ENCODE results near the gene TREM2. TPM values are rescaled to one million over a fixed set of nuclear protein-coding genes. Genes with fewer than 3 reads are reported as not detected.
"Not testable (repeated sequence)": the region's sequence is repeated elsewhere in the genome, so short reads cannot be mapped to it uniquely, and the experiment has no call there.

Gene TREM2
- total RNA-seq, result 0.16 TPM in 1 of 2 replicates, not detected in the other
- polyA plus RNA-seq (2012), result 0.13 TPM

GRCh38 chr6:41162687-41163418 lies at the start of gene TREM2:
Gene TREM2, minus strand, starts transcription at chr6:41163116. Its CDS starts 34 bp downstream, at chr6:41163082.
- DNase-seq (ENCODE audit: low read depth), result no peak

DNA sequence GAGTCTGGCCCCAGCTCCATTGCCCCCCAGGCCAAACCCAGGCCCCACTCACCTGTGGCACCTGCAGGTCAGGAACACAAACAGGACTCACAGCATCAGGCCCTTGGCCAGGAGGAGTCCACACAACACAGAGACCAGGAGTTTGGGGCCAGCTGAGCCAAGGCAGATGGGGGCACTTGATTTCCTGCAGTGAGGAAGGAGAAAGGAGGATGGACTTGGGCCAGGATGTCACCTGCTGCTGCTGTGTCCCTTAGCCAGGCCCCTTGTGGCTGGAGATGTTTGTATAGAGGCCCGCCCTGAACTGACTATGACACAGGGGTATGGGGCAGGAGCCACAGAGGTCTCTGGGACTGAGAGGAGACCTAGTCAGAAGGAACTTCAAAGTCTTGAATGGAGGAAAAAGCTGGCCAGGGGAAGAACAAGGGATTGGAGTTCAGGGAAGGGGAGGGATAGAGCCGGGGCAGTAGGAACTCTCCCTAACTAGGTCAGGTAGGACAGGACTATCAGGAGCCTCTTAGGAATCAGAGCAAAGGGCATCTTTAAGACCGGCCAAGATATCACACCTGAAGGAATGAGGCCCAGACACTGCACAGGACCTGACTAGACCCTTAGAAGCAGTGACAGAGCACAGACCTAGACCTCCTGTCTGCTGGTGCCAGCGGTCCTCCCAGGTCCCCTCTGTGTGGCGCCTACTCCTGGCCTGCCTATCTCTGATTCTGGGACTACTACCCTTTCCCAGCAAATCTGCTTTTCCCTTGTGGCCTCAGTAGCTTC lies 46.8 kb upstream of the TREM2 start:
- DNase-seq (ENCODE audit: low read depth), result no peak

- no peak for DNase-seq (ENCODE audit: low read depth)
Observed at GRCh38 chr6:41208439-41209106, 45.7 kb upstream of the TREM2 start.

DNA sequence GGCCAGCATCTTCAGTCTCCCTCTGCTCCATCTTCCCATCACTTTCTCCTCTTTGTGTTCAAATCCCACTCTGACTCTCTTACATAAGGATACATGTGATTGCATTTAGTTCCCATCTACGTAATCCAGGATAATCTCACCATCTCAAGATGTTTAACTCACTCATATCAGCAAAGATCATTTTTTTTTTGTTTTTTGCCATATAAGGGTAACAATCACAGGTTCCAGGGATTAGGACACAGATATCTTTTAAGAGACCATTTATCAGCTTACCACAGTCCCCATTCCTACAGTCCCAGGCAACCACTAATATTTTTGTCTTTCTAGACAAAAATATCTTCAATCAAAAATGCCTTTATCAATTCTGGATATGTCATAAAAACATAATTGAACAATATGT lies 41.2 kb upstream of the TREM2 start:
- DNase-seq (ENCODE audit: low read depth), result no peak

- no peak for DNase-seq (ENCODE audit: low read depth)
Observed at GRCh38 chr6:41201764-41202173, 38.9 kb upstream of the TREM2 start.

DNA sequence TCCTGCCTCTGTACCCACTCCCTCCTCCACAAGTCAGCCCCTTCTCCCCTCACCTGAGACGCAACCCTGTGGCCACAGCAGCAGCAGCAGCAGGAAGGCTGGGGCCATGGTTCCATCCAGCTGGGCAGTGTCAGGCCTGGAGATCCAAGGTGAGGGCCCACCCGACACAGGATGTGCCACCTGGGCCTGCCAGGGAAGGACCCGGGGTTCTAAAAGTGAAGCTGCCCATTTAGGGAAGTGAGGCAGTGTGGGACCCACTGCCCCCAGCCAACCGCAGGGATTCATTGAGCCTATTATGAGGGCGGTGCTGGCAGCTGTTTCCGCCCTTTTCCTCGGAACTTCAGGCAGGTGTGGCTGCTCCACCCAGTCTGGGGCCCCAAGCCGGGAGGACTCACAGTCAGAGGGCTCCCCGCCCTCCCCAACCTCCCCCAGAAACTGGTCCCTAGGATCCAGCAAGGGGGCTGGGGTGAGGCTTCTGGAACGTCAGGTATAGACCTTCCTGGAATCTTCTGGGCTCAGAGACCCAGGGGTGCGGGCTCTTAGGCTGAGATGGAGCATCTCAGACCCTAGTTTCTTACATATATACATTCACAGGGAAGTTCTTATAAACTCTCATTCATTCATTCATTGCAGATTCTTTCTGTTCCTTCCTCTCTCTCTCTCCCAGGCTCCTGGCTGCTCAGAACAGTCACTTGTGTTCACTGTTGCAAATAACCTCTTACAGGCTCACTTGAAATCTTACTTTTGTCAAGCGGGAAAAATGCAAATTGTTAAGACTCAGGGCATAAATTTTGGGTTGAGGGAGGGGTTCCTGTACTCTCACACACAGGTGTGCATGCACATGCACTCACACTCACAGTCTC lies 38.2 kb upstream of the TREM2 start, which contains the start of gene TREML2:
TSS of gene TREML2 (minus strand) at position 249 of the 863 bp plus-strand sequence. CDS start at position 108, 141 bp downstream.
- DNase-seq (ENCODE audit: low read depth), result no peak

- no peak for DNase-seq (ENCODE audit: low read depth)
Observed at GRCh38 chr6:41200296-41200900, 37.5 kb upstream of the TREM2 start.

- no peak for DNase-seq (ENCODE audit: low read depth)
Observed at GRCh38 chr6:41199552-41200246, 36.8 kb upstream of the TREM2 start.

- DNase-seq (ENCODE audit: low read depth), result no peak
Observed at GRCh38 chr6:41197234-41197633, 34.3 kb upstream of the TREM2 start.

DNA sequence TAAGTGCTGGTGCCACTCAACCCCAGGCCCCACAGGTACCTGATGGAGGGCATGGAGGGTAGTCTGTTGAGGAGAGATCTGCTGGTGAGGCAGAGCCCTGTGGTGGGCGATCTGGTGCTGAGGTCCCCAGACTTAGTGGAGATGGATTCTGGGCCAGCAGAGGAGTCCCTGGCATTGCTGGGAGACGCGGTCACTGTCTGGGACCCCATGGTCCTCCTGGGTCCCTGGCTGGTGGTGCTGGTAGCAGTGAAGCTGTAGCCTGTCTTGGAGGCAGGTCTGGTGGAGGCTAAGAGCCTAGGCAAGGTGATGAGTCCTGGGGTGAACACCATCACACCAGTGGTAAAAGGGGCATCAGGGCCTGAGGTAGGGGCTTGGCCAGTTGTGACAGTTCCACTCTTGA lies 31.5 kb upstream of the TREM2 start:
- DNase-seq (ENCODE audit: low read depth), result no peak

- no peak for DNase-seq (ENCODE audit: low read depth)
Observed at GRCh38 chr6:41193884-41194283, 31.0 kb upstream of the TREM2 start.

- DNase-seq (ENCODE audit: low read depth), result no peak
Observed at GRCh38 chr6:41193171-41193734, 30.3 kb upstream of the TREM2 start.

DNA sequence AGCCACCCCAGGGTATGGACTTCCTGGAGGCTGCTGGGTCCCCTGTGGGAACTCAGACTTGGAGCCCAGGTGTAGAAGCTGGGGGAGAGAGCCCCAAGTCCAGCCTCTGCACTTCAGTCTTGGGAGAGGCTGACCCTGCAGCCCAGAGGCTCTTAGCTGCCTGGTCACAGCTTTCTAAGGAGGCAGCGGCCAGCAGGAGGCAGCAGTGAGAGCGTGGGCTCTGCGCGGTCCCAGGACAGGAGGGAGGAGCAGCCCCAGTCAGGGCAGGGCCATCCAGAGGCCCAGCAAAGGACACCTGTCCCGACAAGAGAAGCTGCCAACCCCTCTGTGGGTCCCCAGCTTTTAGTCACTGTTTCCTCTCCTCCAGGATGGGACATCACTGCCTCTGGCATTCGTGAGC lies 28.7 kb upstream of the TREM2 start:
- DNase-seq (ENCODE audit: low read depth), result peak; percentile 28

GRCh38 chr6:41190791-41191190 lies 27.9 kb upstream of the TREM2 start:
- no peak for DNase-seq (ENCODE audit: low read depth)

DNA sequence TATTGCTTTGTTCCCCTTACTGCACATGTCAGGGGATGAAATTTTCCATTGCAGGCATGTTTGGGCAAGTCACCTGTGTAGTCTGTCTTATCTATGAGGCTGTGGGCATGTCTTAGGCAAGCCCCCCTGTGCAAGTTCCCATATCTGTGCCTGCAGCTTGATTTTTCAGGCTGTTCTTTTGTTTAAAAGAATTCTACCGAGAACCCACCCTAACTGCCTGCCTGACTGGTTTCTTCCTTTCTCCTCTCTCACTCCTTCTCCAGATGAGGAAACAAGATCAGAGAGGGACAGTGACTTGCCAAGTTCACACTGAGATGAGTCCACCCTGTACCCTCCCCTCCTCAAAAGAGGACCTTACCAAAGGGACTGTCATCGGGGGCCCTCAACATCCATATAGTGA lies 27.1 kb upstream of the TREM2 start:
- DNase-seq (ENCODE audit: low read depth), result no peak

GRCh38 chr6:41189046-41189445 lies 26.1 kb upstream of the TREM2 start:
- DNase-seq (ENCODE audit: low read depth), result not testable (repeated sequence)

GRCh38 chr6:41187924-41188886 lies 25.3 kb upstream of the TREM2 start:
- DNase-seq (ENCODE audit: low read depth), result no peak

DNA sequence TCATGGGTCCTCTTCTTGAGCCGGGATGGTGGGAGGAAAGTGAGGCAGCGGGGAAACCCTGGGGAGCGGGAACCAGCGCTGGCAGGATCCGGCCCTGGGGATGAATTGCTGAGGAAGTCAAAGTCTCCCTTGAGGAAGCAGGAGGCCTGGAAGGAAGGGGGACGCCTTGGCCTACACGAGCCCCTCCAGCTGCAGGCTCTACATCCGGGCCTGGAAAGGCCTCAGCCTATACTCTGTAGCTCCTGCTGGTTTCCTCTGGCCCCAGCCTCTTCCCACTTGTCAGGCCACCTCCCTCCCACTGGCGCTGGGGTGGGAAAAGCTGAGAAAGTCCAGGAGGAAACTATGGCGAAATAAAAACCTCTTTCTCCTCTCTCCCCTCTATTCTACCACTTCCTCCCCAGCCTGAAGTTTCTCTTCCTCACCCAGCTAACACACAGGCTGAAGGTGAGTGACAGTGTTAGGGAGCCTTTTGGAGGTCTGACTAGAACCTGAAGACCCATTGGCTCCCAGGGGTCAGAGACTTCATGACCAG lies 23.2 kb upstream of the TREM2 start:
- DNase-seq (ENCODE audit: low read depth), result no peak

Measured in myocyte (in vitro differentiated cells).